Jurkat, Clone E6-1 (cell line): ENCODE results near the gene PLAC9.
"Not testable (repeated sequence)": the region's sequence is repeated elsewhere in the genome, so short reads cannot be mapped to it uniquely, and the experiment has no call there.

Experiments
- DNase-seq: peaks from one replicate; pipeline ENCODE4 v3.0.0-alpha.2; 2011; ENCODE audit warnings: low read depth, low spot score
- H3K4me3 ChIP-seq: 2 replicates; pipeline ENCODE4 v1.5.1; 2011; ENCODE audit warnings: mild to moderate bottlenecking, low read length, control low read depth, moderate library complexity

The PLAC9 gene

DNA sequence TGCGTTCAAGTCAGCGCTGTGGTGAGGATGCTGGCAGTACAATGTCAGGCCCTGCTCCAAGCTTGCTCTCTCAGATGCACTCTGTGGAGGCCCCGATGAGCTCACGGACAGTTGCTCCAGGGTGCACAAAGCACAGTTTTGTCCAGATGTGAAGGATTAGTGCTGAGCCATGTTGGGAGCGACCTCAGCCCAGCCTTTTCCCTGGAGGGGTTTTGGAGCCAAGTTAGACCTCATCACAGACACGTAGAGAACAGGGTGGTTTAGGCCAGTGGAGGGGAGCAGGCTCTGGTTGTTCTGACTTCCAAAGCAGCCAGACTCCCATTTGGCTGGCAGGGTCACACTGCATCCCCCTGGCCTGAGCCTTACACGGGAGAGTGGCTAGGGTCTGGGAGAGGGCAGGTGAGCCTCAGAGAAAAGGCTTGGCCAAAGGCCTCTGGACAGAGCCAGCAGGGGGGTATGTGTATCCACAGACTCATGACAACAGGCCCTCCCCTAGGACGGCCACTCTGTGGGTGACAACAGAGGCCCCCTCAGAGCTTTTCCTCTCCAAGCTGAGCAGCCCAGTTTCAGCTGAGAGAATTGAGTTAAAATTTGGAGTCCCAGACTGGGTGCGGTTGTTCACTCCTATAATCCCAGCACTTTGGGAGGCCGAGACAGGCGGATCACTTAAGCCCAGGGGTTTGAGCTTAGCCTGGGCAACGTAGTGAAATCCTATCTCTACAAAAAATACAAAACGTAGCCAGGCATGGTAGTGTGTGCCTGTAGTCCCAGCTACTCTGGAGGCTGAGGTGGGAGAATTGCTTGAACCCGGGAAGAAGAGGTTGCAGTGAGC is 4.7 kb downstream of the PLAC9 start:
- no peak overlapping the region for H3K4me3 ChIP-seq
- no peak for DNase-seq

- no peak overlapping the region for H3K4me3 ChIP-seq
- DNase-seq: no peak
Observed at GRCh38 chr10:80137920-80138319, 5.4 kb downstream of the PLAC9 start.

GRCh38 chr10:80139265-80139664 is 6.7 kb downstream of the PLAC9 start:
- DNase-seq: no peak
- no peak overlapping the region for H3K4me3 ChIP-seq

DNA sequence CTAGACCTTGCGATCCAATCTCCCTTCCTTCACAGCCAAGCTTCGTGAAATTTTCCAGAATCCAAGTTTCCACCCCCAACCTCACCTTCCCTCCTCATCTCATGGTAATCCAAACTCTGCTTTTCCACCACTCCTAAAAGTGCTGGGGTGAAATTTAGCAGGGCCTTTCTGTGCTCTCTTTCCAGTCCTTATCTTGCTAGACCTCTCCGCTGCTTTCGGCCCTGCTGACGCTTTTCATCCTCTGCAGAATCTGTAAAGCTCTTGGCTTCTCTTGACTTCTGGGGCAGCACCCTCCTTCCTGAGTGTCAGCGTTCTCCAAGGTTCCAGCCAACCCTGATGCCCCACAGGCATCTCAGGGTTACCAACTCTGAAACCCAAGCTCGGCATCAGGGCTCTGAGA is 7.7 kb downstream of the PLAC9 start:
- no peak overlapping the region for H3K4me3 ChIP-seq
- DNase-seq: no peak

DNA sequence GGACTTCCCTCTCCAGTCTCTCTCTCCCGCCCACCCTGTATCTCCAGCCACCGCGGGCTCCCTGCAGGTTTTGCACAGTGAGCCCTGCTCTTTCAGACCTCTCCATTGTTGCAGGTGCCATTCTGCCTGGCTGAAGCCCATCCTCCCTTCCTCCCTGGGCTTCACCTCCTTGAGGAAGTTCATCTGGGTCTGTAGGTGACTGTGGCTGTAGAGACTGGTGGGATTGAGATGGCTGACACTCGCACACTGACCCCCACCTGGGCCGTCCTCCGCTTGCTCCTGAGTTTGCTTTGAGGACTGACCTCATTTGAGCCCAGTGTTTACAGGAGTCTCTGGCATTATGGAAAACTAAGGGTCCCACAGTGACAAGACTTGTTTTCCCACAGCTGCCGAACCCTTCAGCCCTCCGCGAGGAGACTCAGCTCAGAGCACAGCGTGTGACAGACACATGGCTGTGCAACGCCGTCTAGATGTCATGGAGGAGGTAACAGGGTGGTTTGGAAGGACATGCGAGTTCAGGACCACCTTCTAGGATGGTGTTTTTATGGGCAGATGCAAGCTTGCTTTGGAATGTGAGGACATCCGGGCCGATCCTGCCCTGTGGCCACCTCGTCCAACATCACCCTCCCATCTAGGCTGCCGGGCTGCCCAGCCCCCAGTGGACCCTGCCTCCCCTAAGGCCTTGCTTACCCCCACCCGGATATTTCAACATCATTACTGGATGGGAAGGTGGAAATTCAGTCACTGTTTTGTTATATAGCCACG is 9.3 kb downstream of the PLAC9 start:
- H3K4me3 ChIP-seq: no peak overlapping the region
- no peak for DNase-seq

- DNase-seq: no peak
Observed at GRCh38 chr10:80144067-80144695, 11.7 kb downstream of the PLAC9 start.

GRCh38 chr10:80144696-80145131 is 12.2 kb downstream of the PLAC9 start:
- H3K4me3 ChIP-seq: peak overlapping the region; percentile 39
- peak; percentile 63 for DNase-seq

More at GRCh38 chr10:80144067-80144695, 11.7 kb downstream of the PLAC9 start:
- H3K4me3 ChIP-seq: peak overlapping the region; percentile 39

GRCh38 chr10:80145406-80146308 is 13.1 kb downstream of the PLAC9 start:
- DNase-seq: not testable (repeated sequence)

DNA sequence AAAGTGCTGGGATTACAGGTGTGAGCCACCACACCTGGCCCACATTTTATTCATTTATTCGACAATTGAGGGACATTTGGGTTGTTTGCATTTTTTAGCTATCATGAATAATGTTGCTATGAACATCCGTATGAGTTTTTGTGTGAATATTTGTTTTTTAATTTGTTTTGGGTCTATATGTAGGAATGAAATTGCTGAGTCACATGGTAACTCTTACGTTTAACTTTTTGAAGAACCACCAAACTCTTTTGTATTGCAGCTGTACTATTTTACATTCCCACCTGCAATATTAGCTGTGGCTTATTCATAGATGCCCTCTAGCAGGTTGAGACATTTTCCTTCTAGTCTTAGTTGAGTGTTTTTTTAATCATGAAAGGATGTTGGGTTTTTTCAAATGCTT is 14.4 kb downstream of the PLAC9 start:
- no peak for DNase-seq
- H3K4me3 ChIP-seq: no peak overlapping the region

More at GRCh38 chr10:80145406-80146308, 13.1 kb downstream of the PLAC9 start:
- not testable (repeated sequence) for H3K4me3 ChIP-seq

GRCh38 chr10:80148166-80148805 is 15.8 kb downstream of the PLAC9 start:
- H3K4me3 ChIP-seq: no peak overlapping the region

DNA sequence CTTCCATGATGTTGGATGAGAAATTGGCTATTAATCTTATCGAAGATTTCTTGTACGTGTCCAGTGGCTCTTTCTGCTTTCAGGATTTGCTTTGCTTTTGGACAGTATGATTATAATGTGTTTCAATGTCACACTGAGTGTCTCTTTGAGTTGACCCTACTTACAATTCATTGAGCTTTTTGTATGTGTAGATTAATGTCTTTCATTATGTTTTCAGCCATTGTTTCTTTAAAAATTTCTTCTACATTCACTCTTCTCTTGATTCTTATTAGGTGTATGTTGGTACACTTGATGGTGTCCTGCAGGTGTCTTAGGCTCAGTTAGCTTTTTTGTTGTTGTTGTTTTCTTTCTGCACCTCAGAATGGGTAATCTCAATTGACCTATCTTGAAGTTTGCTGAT is 16.6 kb downstream of the PLAC9 start:
- DNase-seq: no peak
- H3K4me3 ChIP-seq: no peak overlapping the region

More at GRCh38 chr10:80148166-80148805, 15.8 kb downstream of the PLAC9 start:
- DNase-seq: no peak

DNA sequence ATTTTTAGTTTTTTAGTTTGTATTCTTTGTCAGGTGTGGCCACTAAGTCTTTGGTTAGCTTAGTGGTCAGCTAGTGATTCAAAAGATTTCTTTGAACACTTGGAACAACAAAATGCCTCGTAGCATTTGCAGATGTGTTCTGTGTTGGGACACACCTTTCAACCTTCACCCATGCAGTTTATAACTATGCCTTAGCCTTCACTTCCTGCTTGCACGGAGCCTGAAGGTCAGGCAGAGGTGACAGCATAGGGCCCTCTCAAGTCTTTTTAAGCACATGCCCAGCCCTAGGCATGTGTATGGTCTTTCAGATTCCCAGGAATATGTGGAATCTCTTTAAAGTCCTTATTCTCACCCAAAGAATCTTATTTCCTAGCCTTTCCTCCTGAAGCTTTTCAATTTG is 17.6 kb downstream of the PLAC9 start:
- no peak for DNase-seq
- no peak overlapping the region for H3K4me3 ChIP-seq

GRCh38 chr10:80152820-80153219 is 20.3 kb downstream of the PLAC9 start:
- H3K4me3 ChIP-seq: no peak overlapping the region
- DNase-seq: no peak

DNA sequence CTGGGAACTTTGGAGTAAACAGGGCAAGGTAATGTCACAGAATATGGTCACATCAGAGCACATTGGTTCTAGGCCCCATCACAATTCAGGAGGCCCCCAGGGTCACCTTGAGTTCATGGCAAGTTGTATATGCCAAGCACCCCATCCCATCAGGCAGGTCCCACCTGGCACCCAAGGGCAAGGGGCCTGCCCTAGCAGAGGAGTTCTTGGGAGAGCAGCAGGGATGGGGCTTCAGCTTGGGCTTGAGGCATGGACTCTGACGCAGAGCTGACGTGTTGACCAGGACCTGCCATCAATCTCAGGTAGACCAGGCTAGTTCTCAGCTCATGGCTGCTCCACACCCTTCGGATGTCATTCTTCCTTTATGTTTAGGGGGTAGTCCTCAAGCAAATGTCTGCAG is 20.9 kb downstream of the PLAC9 start:
- no peak for DNase-seq
- H3K4me3 ChIP-seq: no peak overlapping the region

GRCh38 chr10:80154626-80154977 is 22.1 kb downstream of the PLAC9 start:
- no peak for DNase-seq
- H3K4me3 ChIP-seq: no peak overlapping the region

- no peak overlapping the region for H3K4me3 ChIP-seq
- no peak for DNase-seq
Observed at GRCh38 chr10:80154978-80155695, 22.6 kb downstream of the PLAC9 start.

GRCh38 chr10:80155696-80156215 is 23.2 kb downstream of the PLAC9 start:
- no peak for DNase-seq
- H3K4me3 ChIP-seq: no peak overlapping the region

DNA sequence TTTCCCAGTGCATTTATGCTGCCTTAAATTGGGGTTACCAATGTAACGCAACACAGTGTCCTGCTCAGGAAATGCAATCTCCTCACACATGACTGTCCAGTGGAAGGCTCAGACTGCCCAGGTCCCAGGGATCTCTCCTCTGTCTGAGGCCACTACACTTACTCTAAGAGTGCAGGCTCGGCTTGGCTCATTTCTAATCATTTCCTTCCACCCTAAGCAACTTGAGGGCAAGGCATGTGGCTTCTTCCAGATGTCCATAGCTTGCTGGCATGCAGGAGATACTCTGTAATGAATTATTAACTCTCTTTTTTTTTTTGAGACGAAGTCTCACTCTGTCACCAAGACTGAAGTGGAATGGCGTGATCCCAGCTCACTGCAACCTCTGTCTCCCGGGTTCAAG is 23.7 kb downstream of the PLAC9 start:
- H3K4me3 ChIP-seq: no peak overlapping the region
- no peak for DNase-seq
